Fibroblast of the aortic adventitia (primary cell): ENCODE results near the gene FEV. TPM values are rescaled to one million over a fixed set of nuclear protein-coding genes. Genes with fewer than 3 reads are reported as not detected.

Source experiments
- DNase-seq: peaks from one replicate; pipeline ENCODE4 v3.0.0-alpha.2; 2010; ENCODE audit warnings: low read depth
- H3K4me3 ChIP-seq: 2 replicates; pipeline ENCODE4 v1.5.1; 2011; ENCODE audit warnings: low read depth, mild to moderate bottlenecking, control low read depth, low read length, moderate library complexity
- total RNA-seq: library from RNA; depleted of rRNA; stranded (reverse); fragments of >200 nt; gene quantifications from 2 replicates; pipeline ENCODE4 v1.2.3, GENCODE V29; 2012; ENCODE audit warnings: low replicate concordance
- TF ChIP-seq, protein P1 (sequence below): IDR thresholded peaks from 2 replicates; pipeline ENCODE4 v1.5.1; 2011; ENCODE audit warnings: mild to moderate bottlenecking, low read length, control low read depth, inconsistent platforms; ENCODE audit not compliant: insufficient read depth

FEV gene
- total RNA-seq, 1 donor = not detected

DNA sequence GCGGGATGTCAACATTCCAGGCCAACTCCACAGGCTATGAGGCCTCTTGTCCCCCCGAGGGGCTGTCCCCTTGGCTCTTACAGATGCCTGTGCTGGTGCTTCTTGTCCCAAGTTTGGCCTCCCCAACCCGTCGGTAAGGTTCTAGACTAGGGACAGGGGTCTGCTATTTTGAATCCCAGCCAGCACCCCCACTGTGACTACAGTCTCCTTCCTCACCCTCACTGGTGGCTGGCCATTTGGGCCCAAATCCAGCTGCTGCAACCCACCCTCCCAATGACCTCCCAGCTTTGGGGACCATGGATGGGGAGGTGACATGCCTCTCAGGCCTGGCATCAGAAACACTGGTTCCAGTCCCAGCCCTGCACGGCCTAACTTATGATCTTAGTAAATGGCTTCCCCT lies 37.6 kb upstream of the FEV start:
- no peak overlapping the region for H3K4me3 ChIP-seq
- DNase-seq = no peak
- TF ChIP-seq, protein P1, sequence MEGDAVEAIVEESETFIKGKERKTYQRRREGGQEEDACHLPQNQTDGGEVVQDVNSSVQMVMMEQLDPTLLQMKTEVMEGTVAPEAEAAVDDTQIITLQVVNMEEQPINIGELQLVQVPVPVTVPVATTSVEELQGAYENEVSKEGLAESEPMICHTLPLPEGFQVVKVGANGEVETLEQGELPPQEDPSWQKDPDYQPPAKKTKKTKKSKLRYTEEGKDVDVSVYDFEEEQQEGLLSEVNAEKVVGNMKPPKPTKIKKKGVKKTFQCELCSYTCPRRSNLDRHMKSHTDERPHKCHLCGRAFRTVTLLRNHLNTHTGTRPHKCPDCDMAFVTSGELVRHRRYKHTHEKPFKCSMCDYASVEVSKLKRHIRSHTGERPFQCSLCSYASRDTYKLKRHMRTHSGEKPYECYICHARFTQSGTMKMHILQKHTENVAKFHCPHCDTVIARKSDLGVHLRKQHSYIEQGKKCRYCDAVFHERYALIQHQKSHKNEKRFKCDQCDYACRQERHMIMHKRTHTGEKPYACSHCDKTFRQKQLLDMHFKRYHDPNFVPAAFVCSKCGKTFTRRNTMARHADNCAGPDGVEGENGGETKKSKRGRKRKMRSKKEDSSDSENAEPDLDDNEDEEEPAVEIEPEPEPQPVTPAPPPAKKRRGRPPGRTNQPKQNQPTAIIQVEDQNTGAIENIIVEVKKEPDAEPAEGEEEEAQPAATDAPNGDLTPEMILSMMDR = no peak

DNA sequence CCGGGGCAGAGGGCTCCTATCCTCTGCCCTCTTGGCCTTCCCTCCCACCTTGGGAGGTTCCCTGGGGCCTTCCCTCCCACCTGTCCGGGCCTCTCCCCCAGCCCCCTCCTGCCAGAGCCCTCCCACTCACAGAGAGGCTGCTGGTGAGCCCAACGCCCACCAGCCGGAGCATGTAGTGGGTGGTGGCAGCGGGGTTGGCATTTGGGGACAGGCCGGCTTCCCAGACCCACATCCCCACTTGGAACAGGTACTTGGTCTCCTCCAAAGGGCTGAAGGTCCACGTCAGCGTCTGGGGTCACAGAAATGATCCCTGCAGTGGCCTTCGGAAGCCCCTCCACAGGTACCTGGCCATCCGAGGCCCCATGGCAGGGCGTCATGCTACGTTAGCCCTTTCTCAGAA lies 37.1 kb upstream of the FEV start:
- TF ChIP-seq, protein P1 = no peak
- DNase-seq = no peak
- no peak overlapping the region for H3K4me3 ChIP-seq

GRCh38 chr2:219021591-219021990 lies 36.6 kb upstream of the FEV start:
- H3K4me3 ChIP-seq = no peak overlapping the region
- TF ChIP-seq, protein P1 = no peak
- no peak for DNase-seq

DNA sequence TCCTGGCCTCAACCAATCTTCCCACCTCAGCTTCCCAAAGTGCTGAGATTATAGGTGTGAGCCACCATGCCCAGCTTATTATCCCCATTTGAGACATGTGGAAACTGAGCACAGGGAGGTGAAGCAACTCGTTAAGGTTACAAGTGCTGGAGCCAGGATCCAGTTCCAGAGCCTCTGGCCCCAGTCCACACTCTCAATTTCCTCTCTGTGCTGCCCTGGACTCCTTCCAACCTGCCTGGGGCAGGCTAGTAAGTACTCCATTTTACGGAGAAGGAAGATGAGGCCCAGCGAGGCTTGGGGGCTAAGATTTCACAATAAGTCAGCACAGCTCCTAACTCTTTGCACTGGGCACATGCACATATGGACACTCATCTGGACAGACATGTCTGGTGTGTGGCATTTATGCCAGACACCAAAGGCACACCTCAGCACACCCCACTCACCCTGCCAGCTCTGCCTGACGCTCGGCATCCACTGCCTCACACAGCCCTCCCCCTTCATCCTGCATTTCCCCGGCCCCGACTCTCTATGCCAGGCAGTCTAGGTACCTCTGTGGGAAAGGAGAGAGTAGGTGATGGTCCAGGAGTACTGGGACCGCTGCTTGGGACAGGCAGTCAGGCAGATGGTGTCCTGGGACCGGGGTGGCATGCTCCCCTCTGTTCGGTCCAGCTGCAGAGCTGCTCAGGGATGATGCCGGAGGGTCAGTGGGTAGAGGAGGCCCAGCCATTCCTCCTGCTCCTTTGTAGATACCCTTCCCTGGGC lies 35.8 kb upstream of the FEV start:
- TF ChIP-seq, protein P1 = no peak
- DNase-seq = peak; percentile 28

DNA sequence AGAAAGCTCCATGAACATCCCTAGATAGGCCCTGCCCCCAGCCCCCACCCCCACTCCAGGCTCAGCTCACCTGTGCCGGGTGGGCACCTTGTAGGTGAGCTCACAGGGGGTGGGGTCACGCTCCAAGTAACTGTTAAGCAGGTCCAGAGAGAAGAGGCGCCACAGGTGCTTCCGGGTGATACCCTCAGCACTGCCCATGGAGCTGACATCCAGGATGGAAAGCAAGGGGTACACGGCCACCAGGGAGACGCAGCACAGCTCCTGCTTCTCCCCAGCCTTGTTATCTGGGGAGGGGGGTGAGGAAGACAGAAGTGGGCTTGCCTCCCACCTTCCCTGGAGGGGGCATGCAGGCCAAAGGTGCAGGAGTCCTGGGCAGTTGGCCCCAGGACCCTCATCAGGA lies 34.5 kb upstream of the FEV start:
- DNase-seq = no peak
- TF ChIP-seq, protein P1 = no peak
- H3K4me3 ChIP-seq = no peak overlapping the region

More for the DNA sequence above, 35.8 kb upstream of the FEV start:
- H3K4me3 ChIP-seq = no peak overlapping the region

- no peak overlapping the region for H3K4me3 ChIP-seq
- TF ChIP-seq, protein P1 = no peak
- DNase-seq = no peak
Measured at GRCh38 chr2:219018726-219019125, 33.7 kb upstream of the FEV start.

GRCh38 chr2:219018286-219018685 lies 33.3 kb upstream of the FEV start:
- no peak for DNase-seq
- H3K4me3 ChIP-seq = no peak overlapping the region
- TF ChIP-seq, protein P1 = no peak
